Cardiac septum (tissue), 1 donor: ENCODE results near the gene FOXF2. TPM values are rescaled to one million over a fixed set of nuclear protein-coding genes. Genes with fewer than 3 reads are reported as not detected.

ENCODE experiments used
- DNase-seq: peaks from one replicate; pipeline ENCODE4 v3.0.0-alpha.2; 2020; ENCODE audit warnings: low spot score
- intact Hi-C: fragments of 100-400 bp; cut with DNase I; formaldehyde crosslinking; loops from one replicate; pipeline ENCODE4 v1.14.0; 2022
- total RNA-seq: library from RNA; stranded (reverse); fragmentation: NEBNext Ultra II Directional; extraction: Animal tissue kit (Norgen Biotek cat#: 25700); gene quantifications from one replicate; pipeline ENCODE4 v1.2.1, GENCODE V29; 2021
- donor health status: DM: no; HTN: no; CAD: no.

Gene FOXF2
- total RNA-seq, 1 donor from 2014 or later = 0.43 TPM

DNA sequence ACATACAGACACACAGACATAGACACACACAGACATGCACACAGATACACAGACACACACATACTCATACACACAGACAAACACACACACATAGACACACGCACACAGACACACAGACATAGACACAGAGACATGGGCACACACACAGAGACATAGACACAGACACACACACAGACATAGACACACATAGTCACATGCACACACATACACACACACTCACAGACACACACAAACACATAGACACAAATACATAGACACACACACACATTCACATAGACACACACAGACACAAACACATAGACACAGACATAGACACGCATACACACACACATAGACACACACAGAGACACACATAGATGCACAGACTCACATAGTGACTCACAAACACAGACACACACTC is 13.5 kb downstream of the FOXF2 start:
- intact Hi-C loops = no loop called here
- DNase-seq = peak; percentile 12

DNA sequence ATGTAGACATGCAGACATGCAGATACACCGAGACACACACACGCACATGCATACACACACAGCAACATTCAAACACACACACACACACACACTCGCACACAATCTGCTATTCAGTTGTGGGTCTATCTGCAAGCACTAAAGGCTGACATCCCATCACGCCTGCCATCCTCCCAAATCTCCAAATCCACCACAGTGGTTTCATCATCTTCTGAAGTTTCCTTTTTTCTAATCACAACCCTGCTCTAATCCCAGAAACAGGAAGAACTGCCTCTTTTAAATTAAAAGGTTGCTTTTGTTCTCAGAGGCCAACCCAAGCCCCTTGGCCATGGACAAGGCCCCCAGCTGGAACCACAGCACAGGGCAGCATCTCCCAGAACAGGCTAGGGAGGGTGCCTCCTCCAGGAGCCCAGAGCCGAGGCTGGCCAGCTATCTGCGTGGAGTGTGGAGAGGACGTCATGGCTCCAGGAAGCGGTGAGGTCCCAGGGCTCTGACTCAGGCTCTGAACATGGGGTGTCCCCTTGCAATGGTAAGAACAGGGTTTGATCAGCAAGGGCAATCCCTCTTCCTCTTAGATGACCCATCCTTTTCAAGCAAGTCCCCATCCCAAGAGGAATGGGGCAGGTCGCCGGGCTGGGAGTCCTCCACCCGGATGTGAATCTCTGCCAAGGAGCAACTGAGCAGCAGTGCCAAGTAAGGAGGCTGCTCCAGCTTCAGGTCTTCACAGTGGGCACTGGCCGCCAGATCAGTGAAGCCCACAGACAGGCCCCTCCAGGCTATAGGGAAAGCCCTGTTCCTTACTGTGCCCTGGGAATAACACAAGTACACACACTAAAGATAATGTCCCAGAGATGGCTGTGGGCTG is 14.7 kb downstream of the FOXF2 start:
- DNase-seq = peak; percentile 57
- intact Hi-C loops = no loop called here

GRCh38 chr6:1404713-1405098 is 15.3 kb downstream of the FOXF2 start:
- DNase-seq = peak; percentile 4
- intact Hi-C loops = no loop called here

GRCh38 chr6:1405221-1405620 is 15.8 kb downstream of the FOXF2 start:
- intact Hi-C loops = no loop called here
- peak; percentile 69 for DNase-seq

- intact Hi-C loops = no loop called here
- DNase-seq = peak; percentile 39
These were observed 17.1 kb downstream of the FOXF2 start for GRCh38 chr6:1406306-1407072.

DNA sequence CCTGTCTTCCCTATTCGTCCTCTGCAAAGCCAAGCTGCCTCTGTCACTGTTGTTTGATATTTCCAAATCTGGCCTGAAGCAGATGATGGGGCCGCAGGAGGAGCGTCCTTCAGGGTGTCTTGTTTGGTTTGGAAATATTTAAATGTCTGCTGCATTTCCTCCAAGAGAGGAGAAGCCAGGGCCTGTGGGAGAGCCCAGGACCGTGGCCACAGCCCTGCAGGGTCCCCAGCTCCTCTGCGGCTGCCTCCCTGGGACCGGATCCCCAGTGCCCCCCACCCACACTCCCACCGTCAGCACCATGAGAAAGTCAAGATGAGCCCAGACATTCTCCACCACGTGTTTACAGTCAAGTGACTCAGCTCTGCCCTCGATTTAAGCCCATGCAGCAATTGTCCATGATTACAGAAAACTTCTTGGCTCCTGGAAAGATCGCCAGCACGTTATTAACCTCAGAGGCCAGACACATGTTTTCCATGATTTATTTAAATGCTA is 18.2 kb downstream of the FOXF2 start:
- intact Hi-C loops = no loop called here

DNA sequence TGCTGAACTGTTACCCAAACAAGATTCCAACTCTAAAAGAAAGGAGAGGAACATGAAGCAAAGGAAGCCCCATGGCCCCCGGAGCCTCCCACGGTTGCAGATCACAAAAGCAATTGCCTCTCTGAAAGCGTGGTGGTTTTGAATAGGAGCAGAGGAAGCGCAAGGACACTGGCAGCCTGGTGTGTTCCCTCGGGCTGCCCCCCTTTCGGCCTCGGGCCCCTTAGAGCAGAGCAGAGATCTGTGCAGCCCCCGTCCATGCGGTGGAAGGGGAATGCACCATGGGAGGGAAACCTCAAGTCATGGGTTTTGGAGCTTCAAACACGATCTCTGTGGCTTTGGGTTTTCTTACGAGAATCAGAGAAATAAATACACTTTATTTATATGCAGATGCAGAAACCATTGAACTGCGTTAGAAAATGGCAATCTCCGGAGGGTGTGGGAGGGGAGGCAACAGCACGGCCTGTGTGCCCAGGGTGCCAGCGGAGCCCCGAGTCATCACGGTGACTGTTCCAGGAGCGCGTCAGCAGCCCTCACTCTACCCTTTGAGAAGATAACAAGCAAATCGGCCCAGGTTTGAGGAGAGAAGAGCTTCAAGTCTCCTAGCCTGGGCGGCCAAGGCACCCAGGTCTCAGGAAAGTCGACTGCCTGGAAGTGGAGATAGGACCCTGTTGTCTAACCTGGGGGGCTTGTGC is 20.5 kb downstream of the FOXF2 start:
- DNase-seq = peak; percentile 63
- intact Hi-C loops = no loop called here

More for the DNA sequence above, 18.2 kb downstream of the FOXF2 start:
- peak; percentile 72 for DNase-seq

DNA sequence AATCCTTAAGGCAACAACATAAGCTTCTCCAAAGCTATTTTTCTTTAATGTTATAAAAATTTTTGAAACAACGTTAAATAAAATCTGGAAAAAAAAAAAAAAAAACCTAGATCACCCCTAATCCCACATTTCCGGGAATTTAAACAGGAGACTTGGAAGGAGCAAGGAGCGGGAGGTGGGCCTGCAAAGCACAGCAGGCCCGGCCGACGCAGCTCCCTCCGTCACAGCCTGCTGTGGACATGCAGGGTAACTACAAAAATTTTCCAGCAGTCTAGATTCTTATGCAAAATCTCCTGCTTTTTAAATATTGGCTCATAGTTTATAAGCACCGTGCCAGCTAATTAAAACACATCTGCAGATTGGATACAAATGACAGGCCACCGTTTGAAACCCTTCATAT is 23.5 kb downstream of the FOXF2 start:
- intact Hi-C loops = no loop called here
- DNase-seq = no peak

- intact Hi-C loops = no loop called here
- DNase-seq = peak; percentile 14
These were observed 26.2 kb downstream of the FOXF2 start for GRCh38 chr6:1415416-1416063.

GRCh38 chr6:1416191-1416760 is 26.9 kb downstream of the FOXF2 start:
- peak; percentile 26 for DNase-seq
- intact Hi-C loops = no loop called here

DNA sequence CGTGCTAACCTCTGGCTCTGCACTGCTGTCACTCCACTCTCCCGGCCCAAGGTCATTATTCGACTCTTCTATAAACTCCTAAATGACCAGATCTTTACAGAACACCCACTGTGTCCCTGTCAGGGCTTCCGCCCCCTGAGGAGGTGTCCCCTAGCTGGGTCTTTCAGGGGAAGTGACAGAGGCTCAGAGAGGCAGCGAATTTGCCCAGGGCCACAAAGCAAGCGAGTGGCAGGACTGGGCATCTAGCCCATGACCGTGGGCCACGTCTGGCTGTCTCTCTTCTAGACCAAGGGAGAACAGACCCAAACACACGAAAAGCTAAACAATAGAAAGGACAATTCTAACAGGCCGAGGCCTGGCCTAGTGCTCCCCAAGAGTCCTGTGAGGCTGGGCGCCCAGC is 27.4 kb downstream of the FOXF2 start:
- DNase-seq = peak; percentile 72
- intact Hi-C loops = no loop called here

DNA sequence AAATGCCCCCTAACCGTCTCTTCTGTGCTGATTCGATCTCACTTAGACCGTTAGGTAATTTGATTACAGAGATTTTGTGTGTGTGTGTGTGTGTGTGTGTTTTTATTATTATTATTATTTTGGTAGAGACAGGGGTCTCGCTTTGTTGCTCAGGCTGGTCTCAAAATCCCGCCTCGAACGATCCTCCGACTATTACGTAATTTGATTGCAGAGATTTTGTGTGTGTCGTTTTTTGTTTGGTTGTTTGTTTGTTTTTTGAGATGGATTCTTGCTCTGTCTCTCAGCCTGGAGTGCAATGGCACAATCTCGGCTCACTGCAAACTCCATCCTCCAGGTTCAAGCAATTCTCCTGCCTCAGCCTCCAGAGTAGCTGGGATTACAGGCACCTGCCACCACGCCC is 28.3 kb downstream of the FOXF2 start:
- intact Hi-C loops = no loop called here
- peak; percentile 46 for DNase-seq

GRCh38 chr6:1418471-1419191 is 29.3 kb downstream of the FOXF2 start:
- intact Hi-C loops = no loop called here
- peak; percentile 14 for DNase-seq

GRCh38 chr6:1420382-1420781 is 31.0 kb downstream of the FOXF2 start:
- intact Hi-C loops = no loop called here
- DNase-seq = peak; percentile 24

DNA sequence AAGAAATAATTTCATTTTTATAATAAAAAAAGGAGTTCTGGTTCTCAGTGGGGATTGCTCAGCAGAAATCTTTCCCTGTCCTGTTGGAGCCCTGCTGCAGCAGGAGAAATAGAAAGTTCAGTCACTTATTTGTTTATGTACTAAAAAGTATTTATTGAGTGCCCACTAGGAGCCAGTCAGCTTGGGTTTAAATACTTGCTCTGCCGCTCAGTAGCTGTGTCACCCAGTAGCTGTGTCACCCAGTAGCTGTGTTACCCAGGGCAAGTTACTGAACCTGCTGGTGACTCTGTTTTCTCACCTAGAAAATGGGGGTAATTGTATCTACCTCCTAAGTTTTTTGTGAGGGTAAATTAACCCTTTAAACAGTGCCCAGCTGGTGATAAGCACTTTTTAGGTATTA is 32.9 kb downstream of the FOXF2 start:
- peak; percentile 3 for DNase-seq
- intact Hi-C loops = no loop called here

DNA sequence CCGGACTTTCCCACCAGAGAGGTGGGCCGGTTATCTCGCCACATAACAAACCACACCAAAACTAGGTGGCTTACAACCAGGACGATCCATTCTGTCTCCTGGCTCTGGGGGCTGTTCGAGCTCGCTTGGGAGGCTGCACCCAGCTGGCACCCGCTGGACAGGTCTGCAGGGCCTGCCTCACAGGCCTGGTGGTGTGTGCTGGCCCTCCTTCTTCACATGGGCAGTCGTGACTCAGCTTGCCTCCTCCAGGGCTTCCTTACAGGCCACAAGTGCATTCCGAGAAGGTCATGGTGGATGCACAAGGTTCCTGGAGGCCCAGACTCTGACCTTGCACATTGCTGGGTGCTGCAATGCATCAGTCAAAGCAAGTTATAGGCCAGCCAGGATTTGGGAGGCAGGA is 34.2 kb downstream of the FOXF2 start:
- peak; percentile 20 for DNase-seq
- intact Hi-C loops = no loop called here

- intact Hi-C loops = no loop called here
These were observed 35.0 kb downstream of the FOXF2 start for GRCh38 chr6:1424306-1424927.

DNA sequence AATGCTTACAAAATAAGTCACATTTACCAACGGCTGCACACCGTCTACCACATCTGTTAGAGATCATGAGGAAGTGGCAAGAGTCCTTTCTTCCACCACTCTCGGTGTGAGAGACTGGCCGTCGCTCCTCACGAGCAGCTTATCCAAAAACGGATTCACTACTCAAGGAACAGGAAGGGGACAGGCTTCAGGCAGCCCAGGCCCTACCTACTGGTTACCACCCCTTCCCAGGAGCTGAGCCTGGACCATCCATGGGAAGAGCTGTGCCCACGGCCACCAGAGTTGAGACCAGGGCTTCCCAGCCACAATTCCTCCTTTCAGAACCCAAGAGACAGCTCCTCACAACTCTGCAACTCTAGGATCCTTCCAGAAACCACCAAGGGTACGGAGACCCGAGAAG is 37.0 kb downstream of the FOXF2 start:
- DNase-seq = peak; percentile 46
- intact Hi-C loops = no loop called here

More at GRCh38 chr6:1424306-1424927, 35.0 kb downstream of the FOXF2 start:
- peak; percentile 44 for DNase-seq
